ENCODE measurements around the gene PDE6A.

DNA sequence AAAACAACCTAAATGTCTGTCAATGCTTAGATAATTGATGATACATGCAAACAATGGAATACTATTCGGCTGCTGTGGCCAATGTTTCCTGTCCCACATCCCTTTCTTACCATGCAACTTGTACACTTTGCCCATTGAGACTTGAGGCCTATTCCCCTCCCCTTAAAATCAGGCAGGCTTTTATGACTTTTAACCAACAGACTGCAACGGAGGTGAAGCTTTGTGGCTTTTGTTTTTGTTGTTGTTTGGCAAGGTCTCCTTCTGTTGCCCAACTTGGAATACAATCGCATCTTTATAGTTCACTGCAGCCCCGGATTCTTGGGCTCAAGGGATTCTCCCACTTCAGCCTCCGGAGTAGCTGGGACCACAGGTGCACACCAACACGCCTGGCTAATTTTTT is 10.2 kb upstream of the PDE6A start:
- TF ChIP-seq, protein P1, sequence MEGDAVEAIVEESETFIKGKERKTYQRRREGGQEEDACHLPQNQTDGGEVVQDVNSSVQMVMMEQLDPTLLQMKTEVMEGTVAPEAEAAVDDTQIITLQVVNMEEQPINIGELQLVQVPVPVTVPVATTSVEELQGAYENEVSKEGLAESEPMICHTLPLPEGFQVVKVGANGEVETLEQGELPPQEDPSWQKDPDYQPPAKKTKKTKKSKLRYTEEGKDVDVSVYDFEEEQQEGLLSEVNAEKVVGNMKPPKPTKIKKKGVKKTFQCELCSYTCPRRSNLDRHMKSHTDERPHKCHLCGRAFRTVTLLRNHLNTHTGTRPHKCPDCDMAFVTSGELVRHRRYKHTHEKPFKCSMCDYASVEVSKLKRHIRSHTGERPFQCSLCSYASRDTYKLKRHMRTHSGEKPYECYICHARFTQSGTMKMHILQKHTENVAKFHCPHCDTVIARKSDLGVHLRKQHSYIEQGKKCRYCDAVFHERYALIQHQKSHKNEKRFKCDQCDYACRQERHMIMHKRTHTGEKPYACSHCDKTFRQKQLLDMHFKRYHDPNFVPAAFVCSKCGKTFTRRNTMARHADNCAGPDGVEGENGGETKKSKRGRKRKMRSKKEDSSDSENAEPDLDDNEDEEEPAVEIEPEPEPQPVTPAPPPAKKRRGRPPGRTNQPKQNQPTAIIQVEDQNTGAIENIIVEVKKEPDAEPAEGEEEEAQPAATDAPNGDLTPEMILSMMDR (IDR thresholded peaks at IDR 0.05) = no peak
- TF ChIP-seq POLR2A (IDR thresholded peaks at IDR 0.05) = no peak
